Heart right ventricle (tissue), 16 donors: ENCODE results near the gene ENO2. TPM values are rescaled to one million over a fixed set of nuclear protein-coding genes. Genes with fewer than 3 reads are reported as not detected.
"Not testable (repeated sequence)": the region's sequence is repeated elsewhere in the genome, so short reads cannot be mapped to it uniquely, and the experiment has no call there.

ENCODE experiments used
- ATAC-seq, 8 donors: fragments of 200-7000 bp; cut with Tn5 transposase; one replicate each; pipeline ENCODE4 v1.9.1; 2020; ENCODE audit warnings: mild to moderate bottlenecking in 8 of 8, moderate library complexity in 8 of 8, moderate number of reproducible peaks in 1 of 8
- DNase-seq, 2 donors: peaks; one replicate each; pipeline ENCODE4 v3.0.0-alpha.2; 2020
- H3K27ac ChIP-seq, 10 donors: fragments of 200-600 bp; sonication (generic) in 2 of 10; one replicate each; pipeline versions ENCODE4 v1.5.0 to v1.8.0; 2020 to 2022; ENCODE audit warnings: mild to moderate bottlenecking in 3 of 10
- H3K27me3 ChIP-seq, 7 donors: fragments of 200-600 bp; one replicate each; pipeline ENCODE4 v1.8.0; 2021 to 2022; ENCODE audit warnings: mild to moderate bottlenecking in 2 of 7
- H3K36me3 ChIP-seq, 9 donors: fragments of 200-600 bp; sonication (generic) in 1 of 9; one replicate each; pipeline versions ENCODE4 v1.5.0 to v1.8.0; 2020 to 2022; ENCODE audit warnings: mild to moderate bottlenecking in 2 of 9
- H3K4me1 ChIP-seq, 9 donors: fragments of 200-600 bp; sonication (generic) in 1 of 9; one replicate each; pipeline versions ENCODE4 v1.5.0 to v1.8.0; 2020 to 2022; ENCODE audit warnings: mild to moderate bottlenecking in 4 of 9
- H3K4me3 ChIP-seq, 10 donors: fragments of 200-600 bp; sonication (generic) in 2 of 10; one replicate each; pipeline versions ENCODE4 v1.5.0 to v1.8.0; 2020 to 2022; ENCODE audit warnings: mild to moderate bottlenecking in 7 of 10, moderate library complexity in 2 of 10
- H3K9me3 ChIP-seq, 11 donors: fragments of 200-600 bp in 10 of 11; sonication (generic) in 2 of 11; one replicate each; pipeline versions ENCODE4 v1.5.0 to v1.8.0; 2013 to 2022; ENCODE audit warnings: mild to moderate bottlenecking in 2 of 11, control low read depth in 1 of 11, moderate library complexity in 1 of 11
- WGBS, 2 donors: extraction: QIAGEN DNeasy Blood & Tissue Kit; methylation state at CpG; one replicate each; pipeline ENCODE4 v1.1.7; 2013; ENCODE audit warnings: inconsistent platforms in 1 of 2; 5-methylcytosine and 5-hydroxymethylcytosine counted together
- intact Hi-C, 10 donors: fragments of 100-400 bp; cut with DNase I; formaldehyde crosslinking; loops; one replicate each; pipeline versions ENCODE4 v1.11.1 to v1.14.2; 2022
- polyA plus RNA-seq, 2 donors: library from polyadenylated mRNA; stranded (reverse); fragments of 200-250 nt; gene quantifications; one replicate each; pipeline ENCODE4 v1.2.3, GENCODE V29; 2013
- total RNA-seq, 10 donors: library from RNA; stranded (reverse); fragmentation: NEBNext Ultra II Directional in 3 of 10; extraction: Animal tissue kit (Norgen Biotek cat#: 25700) in 3 of 10; gene quantifications; one replicate each; pipeline versions ENCODE4 v1.2.1 to v1.2.4, GENCODE V29; 2021 to 2023
- TF ChIP-seq, protein P1 (sequence below), 9 donors: fragments of 200-600 bp; sonication (generic) in 2 of 9; IDR thresholded peaks; one replicate each; pipeline versions ENCODE4 v1.5.0 to v1.8.0; 2021 to 2022; ENCODE audit warnings: antibody characterized with exemption in 9 of 9, mild to moderate bottlenecking in 5 of 9, moderate library complexity in 1 of 9
- donor health status: Arrhythmogenic right ventricular cardiomyopathy.
- donor health status: ischemic (EF 13 %, LVEDD 7.1; RV severe dilation, severe dysfunction).
- donor health status: healthy with polysubstance abuse.
- donor health status: DM: no; HTN: yes; CAD: no.
- donor health status: DM: no; HTN: no; CAD: no.
- donor health status: ischemic (EF 25% LVEDD 6.9; RV normal size, moderate dysfunction).
- donor health status: ischemic (EF 25% LVEDD 5.7; RV mildly dilated, moderate dysfunction).
- donor health status: healthy.
- donor health status: DM: yes; HTN: yes; CAD: no.
- donor health status: Ischemic cardiomyopathy.
- donor health status: ischemic (EF 35%, LVEDD 5.7; RV mildly dilated, moderate dysfunction).
- donor health status: nonischemic (EF 11% LVEDD 7.7; RV severe dilation, severe dysfunction).
- donor health status: DM: yes; HTN: yes; CAD: no.
- donor health status: PGD.
- donor health status: ischemic (EF 29% LVEDD 5.4; RV normal size, mild dysfunction).
- donor health status: nonischemic (EF 23%, LVEDD 6.1; RV moderate dilation, normal function).

ENO2 gene
- total and polyA plus RNA-seq, 12 donors: 6.3 to 68.4 (median 16.7) TPM

DNA sequence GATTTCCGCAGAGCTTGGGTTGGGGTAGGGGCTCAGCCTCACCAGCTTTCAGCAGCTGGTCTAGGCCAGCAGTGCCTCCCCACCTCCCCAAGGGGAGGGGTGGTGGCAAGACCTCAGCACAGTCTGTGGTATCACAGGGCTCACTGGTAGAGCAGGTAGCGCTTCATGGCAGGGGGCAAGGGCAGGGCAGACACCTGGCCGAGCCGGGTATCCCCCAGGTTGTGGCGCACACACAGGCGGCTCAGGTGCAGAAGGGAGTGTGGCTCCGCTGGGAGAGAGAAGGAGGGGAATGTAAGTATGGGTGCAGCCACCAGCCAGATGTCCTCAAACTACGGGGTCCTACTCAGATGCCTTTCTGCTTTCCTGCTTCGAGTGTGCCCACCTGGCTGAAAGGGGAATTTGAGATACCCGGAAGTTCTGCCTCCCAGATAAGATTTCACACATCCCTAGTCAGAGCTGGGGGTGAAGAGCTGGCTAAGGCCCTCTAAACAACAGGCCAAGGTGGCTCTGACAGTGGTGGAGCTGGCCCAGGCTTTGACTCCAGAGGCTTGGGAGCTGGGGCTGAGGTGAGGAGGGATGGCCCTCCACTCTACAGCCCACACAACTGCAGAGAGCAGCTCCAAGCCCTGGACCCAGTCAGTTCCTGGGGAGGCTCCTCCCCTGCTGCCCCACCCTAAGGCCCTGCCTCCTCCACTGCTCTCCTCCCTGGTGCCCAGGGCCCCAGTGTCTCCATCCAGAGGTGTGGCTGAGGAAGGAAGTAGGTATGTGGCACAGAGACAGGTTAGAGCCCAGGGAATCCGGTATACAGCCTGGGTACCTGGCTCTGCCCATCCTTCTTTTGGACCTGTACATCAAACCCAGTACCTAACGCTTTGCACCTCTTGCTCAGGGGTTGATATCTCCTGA is 43.1 kb upstream of the ENO2 start:
- DNase-seq (no peak), ATAC-seq (no peak)
- WGBS, 2 donors: 76 to 79% methylated on average over 12 of the region's 12 CpGs
- peak overlapping the region in 6 of 10 donors; percentile 74 to 95 (median 82) for H3K4me3 ChIP-seq
- H3K9me3 ChIP-seq: no peaks in the 10 kb centered on the region
- TF ChIP-seq, protein P1, sequence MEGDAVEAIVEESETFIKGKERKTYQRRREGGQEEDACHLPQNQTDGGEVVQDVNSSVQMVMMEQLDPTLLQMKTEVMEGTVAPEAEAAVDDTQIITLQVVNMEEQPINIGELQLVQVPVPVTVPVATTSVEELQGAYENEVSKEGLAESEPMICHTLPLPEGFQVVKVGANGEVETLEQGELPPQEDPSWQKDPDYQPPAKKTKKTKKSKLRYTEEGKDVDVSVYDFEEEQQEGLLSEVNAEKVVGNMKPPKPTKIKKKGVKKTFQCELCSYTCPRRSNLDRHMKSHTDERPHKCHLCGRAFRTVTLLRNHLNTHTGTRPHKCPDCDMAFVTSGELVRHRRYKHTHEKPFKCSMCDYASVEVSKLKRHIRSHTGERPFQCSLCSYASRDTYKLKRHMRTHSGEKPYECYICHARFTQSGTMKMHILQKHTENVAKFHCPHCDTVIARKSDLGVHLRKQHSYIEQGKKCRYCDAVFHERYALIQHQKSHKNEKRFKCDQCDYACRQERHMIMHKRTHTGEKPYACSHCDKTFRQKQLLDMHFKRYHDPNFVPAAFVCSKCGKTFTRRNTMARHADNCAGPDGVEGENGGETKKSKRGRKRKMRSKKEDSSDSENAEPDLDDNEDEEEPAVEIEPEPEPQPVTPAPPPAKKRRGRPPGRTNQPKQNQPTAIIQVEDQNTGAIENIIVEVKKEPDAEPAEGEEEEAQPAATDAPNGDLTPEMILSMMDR (IDR thresholded peaks at IDR 0.05): no peak
- peak overlapping the region in 7 of 10 donors; percentile 44 to 91 (median 89) for H3K27ac ChIP-seq
- H3K36me3 ChIP-seq: peaks cover 0 to 41% (median 18%) of the 10 kb centered on the region in 9 donors
- H3K27me3 ChIP-seq: no peaks in the 10 kb centered on the region
- peaks cover 32 to 69% (median 56%) of the 10 kb centered on the region in 9 donors for H3K4me1 ChIP-seq
- intact Hi-C loops: loop anchor here in 3 of 10 donors (2.0 to 5.0 kb wide), 3 partner anchors 56 to 96 kb away; partner anchors contain the start of gene ATN1 (in 1 of the 3)

DNA sequence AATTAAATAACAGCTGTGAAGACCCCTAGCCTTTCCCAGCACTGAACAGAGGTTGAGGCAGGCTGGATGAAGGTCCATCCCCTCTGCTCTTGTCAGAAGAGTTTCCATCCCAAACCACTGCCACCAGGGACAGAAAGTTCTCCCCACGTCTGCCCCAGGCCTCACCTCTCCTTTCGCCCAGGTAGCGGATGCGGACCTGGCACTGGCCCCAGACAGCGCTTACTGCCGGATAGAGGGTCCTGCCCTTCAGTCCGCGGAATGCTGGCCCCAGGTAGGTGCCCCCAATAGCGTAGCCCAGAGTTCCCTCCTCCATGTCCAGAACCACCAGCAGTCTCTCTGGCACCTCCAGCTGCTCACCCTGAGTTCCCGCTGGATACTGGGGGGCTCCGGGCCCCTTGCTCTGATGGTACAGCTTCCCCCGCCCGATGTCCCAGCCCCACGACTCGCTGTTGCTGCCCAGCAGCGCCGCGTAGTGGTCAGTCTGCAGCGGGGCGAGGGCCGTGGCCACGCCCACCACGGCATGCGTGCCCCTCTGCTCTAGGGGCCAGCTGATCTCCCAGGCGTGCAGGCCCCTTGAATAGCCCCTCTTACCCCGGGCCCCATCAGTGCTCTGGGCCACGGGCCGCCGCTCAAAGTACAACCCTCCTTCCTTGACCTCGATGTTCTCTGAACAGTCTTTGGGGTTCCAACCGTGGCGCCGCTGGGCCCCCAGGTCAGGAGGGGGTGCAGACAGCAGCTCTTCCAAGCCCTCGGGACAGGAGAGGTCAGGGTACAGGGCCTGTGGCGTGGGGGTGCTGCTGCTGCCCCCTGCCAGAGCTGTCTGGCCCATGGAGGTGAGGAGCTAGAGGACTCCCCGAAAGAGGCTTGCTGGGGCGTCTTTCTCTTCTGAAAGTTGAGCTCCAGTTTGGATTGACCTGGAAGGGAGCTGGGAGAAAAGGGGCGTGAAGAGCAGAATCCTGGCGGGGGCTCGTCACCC is 42.0 kb upstream of the ENO2 start:
- DNase-seq (peak; percentile 83 to 90), ATAC-seq (peak; percentile 58 to 88 (median 79))
- H3K4me1 ChIP-seq: peaks cover 26 to 61% (median 50%) of the 10 kb centered on the region in 9 donors
- intact Hi-C loops: loop anchor here in 3 of 10 donors (2.0 to 5.0 kb wide), 3 partner anchors 18 to 95 kb away; partner anchors contain the start of gene ATN1 (in 1 of the 3)
- no peaks in the 10 kb centered on the region for H3K27me3 ChIP-seq
- TF ChIP-seq, protein P1 (IDR thresholded peaks at IDR 0.05): peak; percentile 95 to 99 (median 98)
- no peaks in the 10 kb centered on the region for H3K9me3 ChIP-seq
- H3K4me3 ChIP-seq: peak overlapping the region; percentile 66 to 95 (median 80)
- H3K36me3 ChIP-seq: peaks cover 0 to 51% (median 18%) of the 10 kb centered on the region in 9 donors
- 1% methylated on average over 39 to 40 of the region's 40 CpGs for WGBS, 2 donors
- H3K27ac ChIP-seq: peak overlapping the region; percentile 50 to 91 (median 89)

DNA sequence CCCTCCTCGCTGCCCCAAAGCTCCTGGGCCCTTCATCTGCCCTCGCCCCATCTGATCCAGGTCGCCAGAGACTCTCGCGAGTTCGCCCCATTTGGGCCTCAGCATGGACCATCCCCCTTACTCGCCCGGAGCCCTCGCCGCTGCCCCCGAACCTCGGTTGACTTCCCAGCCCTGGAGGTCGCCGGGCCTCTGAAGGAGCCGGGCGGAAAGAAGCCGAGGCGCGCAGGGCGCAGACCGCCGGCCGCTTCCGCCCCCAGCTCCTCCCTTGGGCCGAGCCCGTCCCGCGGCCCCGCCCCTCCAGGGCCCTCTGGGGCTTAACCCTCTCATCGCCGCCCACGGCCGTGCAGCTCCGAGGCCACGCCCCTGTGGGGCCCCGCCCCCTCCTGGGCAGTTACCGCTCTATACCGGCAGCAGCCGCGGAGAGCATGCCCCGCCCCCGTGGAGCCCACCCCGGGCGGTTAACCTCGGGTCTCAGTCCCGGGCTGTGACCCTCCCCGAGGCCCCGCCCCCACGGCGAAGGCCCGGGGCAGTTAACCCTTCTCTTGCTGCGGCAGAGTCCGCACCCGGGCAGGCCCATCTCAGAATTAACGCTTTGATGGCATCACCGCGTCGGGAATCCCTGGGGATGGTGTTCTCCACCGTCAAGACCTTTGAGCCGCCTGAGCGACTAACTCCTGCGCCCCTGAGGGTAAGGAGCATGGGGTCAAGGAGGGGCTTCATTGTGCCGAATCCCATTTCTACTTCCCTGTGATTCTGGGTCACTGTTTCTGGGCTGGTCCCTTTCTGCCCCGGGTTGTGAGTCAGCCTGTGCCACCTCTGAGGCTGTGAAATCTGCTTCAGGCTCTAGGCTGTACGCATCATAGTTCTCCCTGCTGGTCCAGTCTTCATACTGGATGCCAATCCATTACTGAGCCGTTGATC is 41.0 kb upstream of the ENO2 start, which contains the start of gene SPSB2:
Gene SPSB2 (minus strand): TSS at position 210 of the 921 bp plus-strand sequence. CDS start 402 bp downstream, outside the sequence.
- DNase-seq (peak; percentile 97 to 99), ATAC-seq (peak; percentile 90 to 97 (median 94))
- Histone ChIP-seq H3K36me3 (peaks cover 0 to 61% (median 18%) of the 10 kb centered on the region in 9 donors), H3K4me1 (peaks cover 24 to 58% (median 45%) of the 10 kb centered on the region in 9 donors), H3K4me3 (peak within 1 kb of the TSS; percentile 66 to 95 (median 80)), H3K27me3 (no peaks in the 10 kb centered on the region), H3K9me3 (no peaks in the 10 kb centered on the region), H3K27ac (peak within 1 kb of the TSS; percentile 50 to 91 (median 89))
- WGBS, 2 donors: 1% methylated on average over 58 to 66 of the region's 66 CpGs
- intact Hi-C loops: loop anchor here in 3 of 10 donors (2.0 to 5.0 kb wide), 3 partner anchors 17 to 94 kb away; partner anchors contain the start of gene ATN1 (in 1 of the 3)
- TF ChIP-seq, protein P1 (IDR thresholded peaks at IDR 0.05): peak in 2 of 9 donors; percentile 9 to 21

DNA sequence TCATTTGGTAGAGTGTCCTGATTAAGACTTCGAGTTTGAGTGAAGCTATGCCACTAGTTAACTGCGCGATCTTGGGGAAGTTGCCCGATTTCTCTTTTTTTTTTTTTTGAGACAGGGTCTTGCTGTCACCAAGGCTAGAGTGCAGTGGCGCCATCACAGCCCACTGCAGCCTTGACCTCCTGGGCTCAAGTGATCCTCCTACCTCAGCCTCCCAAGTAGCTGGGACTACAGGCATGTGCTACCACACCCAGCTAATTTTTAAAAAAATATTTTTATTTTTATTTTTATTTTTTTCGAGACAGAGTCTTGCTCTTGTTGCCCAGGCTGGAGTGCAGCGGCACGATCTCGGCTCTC is 40.4 kb upstream of the ENO2 start:
- Histone ChIP-seq H3K4me1 (peaks cover 18 to 52% (median 38%) of the 10 kb centered on the region in 9 donors), H3K36me3 (peaks cover 0 to 59% (median 18%) of the 10 kb centered on the region in 9 donors), H3K27ac (peak overlapping the region in 9 of 10 donors; percentile 50 to 91 (median 89)), H3K4me3 (peak overlapping the region in 9 of 10 donors; percentile 66 to 95 (median 80))
- intact Hi-C loops: loop anchor here in 2 of 10 donors (5.0 kb wide), 2 partner anchors 53 to 93 kb away; partner anchors contain the start of gene ATN1 (in 1 of the 2)
- not testable (repeated sequence) for DNase-seq, H3K9me3 ChIP-seq, H3K27me3 ChIP-seq, ATAC-seq
- 56 to 71% methylated on average over 9 of the region's 9 CpGs for WGBS, 2 donors

DNA sequence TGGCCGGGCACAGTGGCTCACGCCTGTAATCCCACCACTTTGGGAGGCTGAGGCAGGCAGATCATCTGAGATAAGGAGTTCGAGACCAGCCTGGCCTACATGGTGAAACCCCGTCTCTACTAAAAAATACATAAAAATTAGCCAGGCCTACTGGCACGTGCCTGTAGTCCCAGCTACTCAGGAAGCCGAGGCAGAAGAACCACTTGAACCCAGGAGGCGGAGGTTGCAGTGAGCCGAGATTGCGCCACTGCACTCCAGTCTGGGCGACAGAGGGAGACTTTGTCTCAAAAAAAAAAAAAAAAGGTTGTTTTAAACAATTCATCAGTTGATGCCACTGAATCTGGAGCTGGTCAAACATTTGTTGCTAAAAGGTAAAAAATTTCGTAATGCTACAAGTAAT is 34.6 kb upstream of the ENO2 start:
- DNase-seq, ATAC-seq, H3K9me3 ChIP-seq, H3K4me3 ChIP-seq, H3K27me3 ChIP-seq, H3K27ac ChIP-seq, H3K4me1 ChIP-seq, intact Hi-C loops: not testable (repeated sequence)
- H3K36me3 ChIP-seq: peaks cover 0 to 52% (median 0%) of the 10 kb centered on the region in 9 donors
- 91 to 95% methylated on average over 11 of the region's 11 CpGs for WGBS, 2 donors
